Right lobe of liver (tissue), 6 donors: ENCODE data around the gene ARHGEF7. TPM values are rescaled to one million over a fixed set of nuclear protein-coding genes. Genes with fewer than 3 reads are reported as not detected.
A peak's percentile ranks its signal among the peaks of the same experiment; 100 is the strongest.

Source experiments
- ATAC-seq, 4 donors: fragments of 200-7000 bp; cut with Tn5 transposase; one replicate each; pipeline ENCODE4 v1.9.1; 2020; ENCODE audit warnings: mild to moderate bottlenecking in 4 of 4, moderate library complexity in 4 of 4
- DNase-seq, 3 donors: peaks; one replicate each; pipeline ENCODE4 v3.0.0-alpha.2; 2020
- H3K27ac ChIP-seq, 3 donors: fragments of 200-600 bp; one replicate each; pipeline ENCODE4 v1.8.0; 2022
- H3K27me3 ChIP-seq, 2 donors: fragments of 200-600 bp; one replicate each; pipeline ENCODE4 v1.8.0; 2022
- H3K36me3 ChIP-seq, 4 donors: fragments of 200-600 bp; sonication (generic) in 1 of 4; one replicate each; pipeline versions ENCODE4 v1.5.1 to v1.8.0; 2017 to 2022; ENCODE audit warnings: control low read depth in 1 of 4
- H3K4me1 ChIP-seq, 4 donors: fragments of 200-600 bp; sonication (generic) in 1 of 4; one replicate each; pipeline versions ENCODE4 v1.5.1 to v1.8.0; 2017 to 2022; ENCODE audit warnings: control low read depth in 1 of 4
- H3K4me3 ChIP-seq, 3 donors: fragments of 200-600 bp; one replicate each; pipeline ENCODE4 v1.8.0; 2022
- H3K9me3 ChIP-seq, 4 donors: fragments of 200-600 bp; sonication (generic) in 1 of 4; one replicate each; pipeline versions ENCODE4 v1.5.1 to v1.8.0; 2017 to 2022; ENCODE audit warnings: control low read depth in 1 of 4
- CTCF ChIP-seq, 4 donors: fragments of 200-600 bp in 3 of 4; fragments of 450-650 bp in 1 of 4; IDR thresholded peaks; one replicate each; pipeline versions ENCODE4 v1.5.1 to v1.8.0; 2016 to 2022; ENCODE audit warnings: antibody characterized with exemption in 4 of 4, mild to moderate bottlenecking in 2 of 4
- POLR2A ChIP-seq: fragments of 450-650 bp; IDR thresholded peaks from one replicate; pipeline ENCODE4 v1.6.1; 2017; ENCODE audit warnings: antibody characterized with exemption, mild to moderate bottlenecking
- WGBS: methylation state at CpG from one replicate; pipeline ENCODE4 v1.1.6; 2018; ENCODE audit warnings: low coverage, low lambda C conversion rate; ENCODE audit not compliant: insufficient coverage; ENCODE audit errors: missing lambda C conversion rate; 5-methylcytosine and 5-hydroxymethylcytosine counted together
- intact Hi-C, 2 donors: fragments of 100-400 bp; cut with DNase I; formaldehyde crosslinking; loops; one replicate each; pipeline versions ENCODE4 v1.11.2 to v1.14.1; 2022
- long read RNA-seq: library from polyadenylated mRNA; unstranded; transcript quantifications from one replicate; pipeline ENCODE4 v2.0.0, GENCODE V29; 2019
- total RNA-seq, 6 experiments: library from RNA; depleted of rRNA in 2 of 6; stranded (reverse); fragments of >200 nt in 2 of 6; fragmentation: NEBNext Ultra II Directional in 3 of 6; extraction: Animal tissue kit (Norgen Biotek cat#: 25700) in 3 of 6; gene quantifications; one replicate each; pipeline versions ENCODE4 v1.1.0 to v1.2.4, GENCODE V29; 2016 to 2023
- donor health status: DM: no; HTN: yes; CAD: no.
- donor health status: DM: no; HTN: no; CAD: no.
- donor health status: DM: no; HTN: no; CAD: no.
- donor health status: DM: no; HTN: yes; CAD: no.
- donor health status: DM: no; HTN: yes; CAD: no.

The ARHGEF7 gene
- total RNA-seq = 10 to 100 TPM; 22.0 to 40.1 (median 33.8) TPM
- long read RNA-seq, partial matches to known transcripts = 3 of 4 reads
- long read RNA-seq, other reads (novel, unspliced or antisense) = 1 of 4 reads

DNA sequence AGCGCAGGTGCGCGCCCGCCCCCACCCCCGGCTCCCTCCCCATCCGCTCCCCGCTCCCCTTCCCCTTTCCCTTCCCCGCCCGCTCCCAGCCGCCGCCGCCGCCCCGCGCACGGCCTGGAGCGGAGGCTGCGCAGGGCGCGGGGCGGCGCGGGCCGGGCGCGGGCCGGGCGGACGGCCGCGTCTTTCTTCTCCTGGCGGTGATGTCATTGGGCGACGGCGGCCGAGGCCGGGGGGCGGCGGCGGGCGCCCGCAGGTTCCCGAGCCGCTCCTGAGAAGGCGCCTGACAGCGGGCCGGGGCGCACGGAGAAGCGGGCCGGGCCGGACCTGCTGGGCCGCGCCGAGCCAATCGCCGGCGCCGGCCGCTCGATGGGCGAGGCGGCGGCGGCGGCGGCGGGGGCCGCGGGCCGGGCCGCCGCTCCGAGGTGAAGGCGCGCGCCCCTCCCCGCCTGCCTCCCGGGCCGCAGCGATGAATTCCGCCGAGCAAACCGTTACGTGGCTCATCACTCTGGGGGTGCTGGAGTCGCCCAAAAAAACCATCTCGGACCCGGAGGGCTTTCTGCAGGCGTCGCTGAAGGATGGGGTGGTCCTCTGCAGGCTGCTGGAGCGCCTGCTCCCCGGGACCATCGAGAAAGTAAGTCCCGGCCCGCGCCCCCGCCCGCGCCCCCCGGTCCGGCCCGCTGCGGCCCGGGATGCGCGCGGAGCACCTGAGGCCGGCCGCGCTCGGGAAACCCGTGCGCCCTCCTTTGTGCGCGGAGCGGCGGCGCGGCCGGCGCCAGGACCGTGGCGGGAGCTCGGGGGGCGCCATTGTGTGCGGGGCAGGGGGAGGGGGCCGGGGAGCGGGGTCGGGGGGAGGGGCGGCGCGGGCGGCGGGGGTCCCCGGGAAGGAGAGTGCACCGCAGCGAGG is at the start of gene ARHGEF7:
TSS of gene ARHGEF7 (plus strand) at position 250 of the 904 bp plus-strand sequence. CDS start at position 467, 217 bp downstream.
- intact Hi-C loops = no loop called here
- no peak for TF ChIP-seq CTCF (IDR thresholded peaks at IDR 0.05)
- no peak for TF ChIP-seq POLR2A
- H3K36me3 ChIP-seq = no peaks in the 10 kb centered on the region
- no peaks in the 10 kb centered on the region for H3K9me3 ChIP-seq
- peak within 1 kb of the TSS; percentile 33 to 74 (median 69) for H3K27ac ChIP-seq
- H3K4me1 ChIP-seq = peaks cover 0 to 17% (median 4%) of the 10 kb centered on the region in 4 donors
- no peaks in the 10 kb centered on the region for H3K27me3 ChIP-seq
- DNase-seq (peak in 1 of 3 donors; percentile 44), ATAC-seq (peak; percentile 20 to 31 (median 23))
- WGBS = 0% methylated on average over 14 of the region's 137 CpGs
- peak within 1 kb of the TSS; percentile 52 to 57 (median 56) for H3K4me3 ChIP-seq

DNA sequence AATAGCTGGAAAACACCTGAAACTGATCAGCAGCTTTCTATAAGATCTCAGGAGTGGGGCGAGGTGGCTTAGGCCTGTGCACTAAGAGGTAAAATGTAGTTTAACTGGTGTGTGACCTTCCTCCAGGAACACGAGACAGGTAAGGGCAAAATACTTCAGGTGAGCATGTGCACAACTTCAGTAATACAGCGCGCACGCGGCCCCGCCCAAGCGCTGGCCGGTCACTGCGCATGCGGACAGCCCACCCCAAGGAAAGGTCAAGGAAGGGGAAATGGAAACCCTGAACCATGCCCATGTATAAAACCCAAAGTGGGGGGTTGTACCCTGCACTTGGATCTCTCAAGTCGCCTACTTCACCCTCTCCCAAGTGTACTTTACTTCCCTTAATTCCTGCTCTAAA is 49.4 kb upstream of the ARHGEF7 start:
- H3K4me1 ChIP-seq = no peaks in the 10 kb centered on the region
- TF ChIP-seq CTCF (IDR thresholded peaks at IDR 0.05) = no peak
- no peak for TF ChIP-seq POLR2A
- no peak for DNase-seq
- H3K27me3 ChIP-seq = no peaks in the 10 kb centered on the region
- intact Hi-C loops = loop anchor here in 1 of 2 donors (5.0 kb wide), 1 partner anchor 157 kb away; no protein-coding TSS in a partner anchor
- H3K9me3 ChIP-seq = no peaks in the 10 kb centered on the region
- no peak for ATAC-seq
- no peak overlapping the region for H3K27ac ChIP-seq
- WGBS = 100% methylated on average over 1 of the region's 12 CpGs
- H3K4me3 ChIP-seq = no peak overlapping the region
- H3K36me3 ChIP-seq = no peaks in the 10 kb centered on the region

DNA sequence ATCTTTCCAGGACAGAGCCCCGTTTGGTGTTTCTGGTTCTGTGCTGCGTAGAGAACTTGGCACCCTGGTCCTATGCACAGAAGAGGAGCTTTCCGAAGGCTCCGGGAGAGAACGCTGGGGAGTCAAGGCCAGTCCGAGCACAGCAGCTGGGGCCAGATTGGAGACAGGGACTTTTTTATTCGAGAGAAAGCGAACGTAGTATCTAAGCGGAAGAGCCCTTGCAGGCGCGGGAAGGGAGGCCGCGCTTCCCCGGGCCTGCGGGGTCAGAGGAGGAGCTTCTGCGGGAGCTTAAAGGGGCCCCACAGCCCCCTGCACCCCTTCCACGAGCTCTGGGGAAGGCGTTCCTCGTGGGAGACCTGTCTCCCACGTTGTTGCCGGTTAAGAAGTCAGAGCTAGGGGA is 48.6 kb upstream of the ARHGEF7 start:
- H3K4me3 ChIP-seq = peak overlapping the region in 2 of 3 donors; percentile 61 to 63
- peak overlapping the region in 2 of 3 donors; percentile 80 to 87 for H3K27ac ChIP-seq
- DNase-seq (no peak), ATAC-seq (peak; percentile 5 to 29 (median 22))
- no peak for TF ChIP-seq CTCF (IDR thresholded peaks at IDR 0.05)
- TF ChIP-seq POLR2A = no peak
- H3K36me3 ChIP-seq = no peaks in the 10 kb centered on the region
- WGBS = 72% methylated on average over 7 of the region's 22 CpGs
- H3K27me3 ChIP-seq = no peaks in the 10 kb centered on the region
- H3K4me1 ChIP-seq = no peaks in the 10 kb centered on the region
- intact Hi-C loops = loop anchor here in 1 of 2 donors (5.0 kb wide), 1 partner anchor 156 kb away; no protein-coding TSS in a partner anchor
- no peaks in the 10 kb centered on the region for H3K9me3 ChIP-seq

- Histone ChIP-seq H3K36me3 (no peaks in the 10 kb centered on the region), H3K27me3 (no peaks in the 10 kb centered on the region), H3K4me1 (no peaks in the 10 kb centered on the region), H3K27ac (peak overlapping the region in 2 of 3 donors; percentile 80 to 87), H3K4me3 (peak overlapping the region in 2 of 3 donors; percentile 58 to 61), H3K9me3 (no peaks in the 10 kb centered on the region)
- ATAC-seq (no peak), DNase-seq (no peak)
- intact Hi-C loops = loop anchor here in 1 of 2 donors (5.0 kb wide), 1 partner anchor 154 kb away; no protein-coding TSS in a partner anchor
- 13% methylated on average over 2 of the region's 2 CpGs for WGBS
- TF ChIP-seq POLR2A (no peak), CTCF (IDR thresholded peaks at IDR 0.05) (no peak)
Measured at GRCh38 chr13:111068009-111068350, 47.1 kb upstream of the ARHGEF7 start.
